ENCODE data around the gene TMEM62. TPM values are rescaled to one million over a fixed set of nuclear protein-coding genes. Genes with fewer than 3 reads are reported as not detected.

TMEM62 gene
- total and polyA plus RNA-seq, 2 of the 8 experiments (the other 6 are each of a cell fraction or from before 2014, with no cell fraction given) = 2.0 to 4.0 TPM

GRCh38 chr15:43229977-43230376 lies 96.6 kb downstream of the TMEM62 start (continued):
- no peak for TF ChIP-seq HDAC2 (IDR thresholded peaks at IDR 0.05; ENCODE audit: borderline replicate concordance in 1 of 2, low read depth in 2 of 2, low read length in 2 of 2)
- TF ChIP-seq POU5F1 (IDR thresholded peaks at IDR 0.05; ENCODE audit: low read depth, low read length) = no peak
- no peak for TF ChIP-seq BACH1 (IDR thresholded peaks at IDR 0.05; ENCODE audit: low read length)
- no peak for TF ChIP-seq SIRT6 (IDR thresholded peaks at IDR 0.05; ENCODE audit: low read length)
